Activated naive CD4-positive, alpha-beta T cell treated with Interleukin-2 at 50 U/mL for 16 hours (primary cell): ENCODE measurements around the gene SETBP1.

Experiments
- DNase-seq: peaks from one replicate; pipeline ENCODE4 v3.0.0-alpha.2; 2020

SETBP1 gene

GRCh38 chr18:44823286-44823685 is 142.6 kb downstream of the SETBP1 start:
- no peak for DNase-seq

- DNase-seq, result no peak
These were observed 143.1 kb downstream of the SETBP1 start for GRCh38 chr18:44823782-44824181.

GRCh38 chr18:44824884-44825283 is 144.2 kb downstream of the SETBP1 start:
- DNase-seq, result no peak

GRCh38 chr18:44826418-44827259 is 146.0 kb downstream of the SETBP1 start:
- no peak for DNase-seq

- DNase-seq, result no peak
These were observed 147.4 kb downstream of the SETBP1 start for GRCh38 chr18:44828080-44828479.

- no peak for DNase-seq
These were observed 149.9 kb downstream of the SETBP1 start for GRCh38 chr18:44830581-44830980.

GRCh38 chr18:44833786-44834185 is 153.1 kb downstream of the SETBP1 start:
- DNase-seq, result no peak

GRCh38 chr18:44834867-44835469 is 154.3 kb downstream of the SETBP1 start:
- DNase-seq, result no peak

GRCh38 chr18:44835703-44836102 is 155.0 kb downstream of the SETBP1 start:
- no peak for DNase-seq

- no peak for DNase-seq
These were observed 155.6 kb downstream of the SETBP1 start for GRCh38 chr18:44836263-44836662.

GRCh38 chr18:44837482-44838180 is 156.9 kb downstream of the SETBP1 start:
- no peak for DNase-seq

- DNase-seq, result peak; percentile 69
These were observed 158.4 kb downstream of the SETBP1 start for GRCh38 chr18:44838971-44839666.

- DNase-seq, result no peak
These were observed 159.5 kb downstream of the SETBP1 start for GRCh38 chr18:44840058-44840790.

- DNase-seq, result no peak
These were observed 160.5 kb downstream of the SETBP1 start for GRCh38 chr18:44841221-44841620.

- no peak for DNase-seq
These were observed 161.3 kb downstream of the SETBP1 start for GRCh38 chr18:44841752-44842587.

- DNase-seq, result no peak
These were observed 162.1 kb downstream of the SETBP1 start for GRCh38 chr18:44842588-44843412.

GRCh38 chr18:44844486-44844885 is 163.8 kb downstream of the SETBP1 start:
- DNase-seq, result no peak

- no peak for DNase-seq
These were observed 165.8 kb downstream of the SETBP1 start for GRCh38 chr18:44846450-44846849.

- no peak for DNase-seq
These were observed 168.1 kb downstream of the SETBP1 start for GRCh38 chr18:44848644-44849335.

GRCh38 chr18:44849361-44849760 is 168.7 kb downstream of the SETBP1 start:
- DNase-seq, result no peak
